GM19468 (cell line): ENCODE measurements around the gene PPP2R2C.

Experiments used
- ATAC-seq: cut with Tn5 transposase; IDR thresholded peaks from one replicate; pipeline ENCODE4 v1.9.1; 2021; ENCODE audit warnings: mild to moderate bottlenecking, moderate library complexity, moderate number of reproducible peaks; ENCODE audit not compliant: unreplicated experiment; ENCODE audit errors: extremely low read depth

The PPP2R2C gene

GRCh38 chr4:6472387-6473263, at the start of gene PPP2R2C:
TSS of gene PPP2R2C (minus strand) at chr4:6472614. CDS start at chr4:6472229, 385 bp downstream.
- ATAC-seq = no peak

DNA sequence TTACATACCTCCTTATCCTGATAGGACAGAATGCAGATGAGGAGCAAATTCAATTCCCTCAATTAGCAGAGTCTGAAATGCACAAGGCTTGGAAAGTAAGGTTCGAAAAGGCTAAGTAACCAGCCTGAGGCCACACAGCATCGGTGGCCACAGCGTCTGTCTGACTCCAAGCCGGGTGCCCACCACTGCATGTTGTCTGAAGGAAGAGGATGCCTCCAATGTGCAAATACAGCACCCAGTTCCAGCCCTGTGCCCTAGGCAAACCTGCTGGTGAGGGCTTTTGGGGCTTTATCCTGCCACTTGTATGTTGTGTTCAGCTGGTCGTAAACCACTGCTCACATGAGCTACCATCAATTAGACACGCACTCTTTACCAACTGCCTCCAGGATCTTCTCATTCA, 48.6 kb upstream of the PPP2R2C start:
- no peak for ATAC-seq

DNA sequence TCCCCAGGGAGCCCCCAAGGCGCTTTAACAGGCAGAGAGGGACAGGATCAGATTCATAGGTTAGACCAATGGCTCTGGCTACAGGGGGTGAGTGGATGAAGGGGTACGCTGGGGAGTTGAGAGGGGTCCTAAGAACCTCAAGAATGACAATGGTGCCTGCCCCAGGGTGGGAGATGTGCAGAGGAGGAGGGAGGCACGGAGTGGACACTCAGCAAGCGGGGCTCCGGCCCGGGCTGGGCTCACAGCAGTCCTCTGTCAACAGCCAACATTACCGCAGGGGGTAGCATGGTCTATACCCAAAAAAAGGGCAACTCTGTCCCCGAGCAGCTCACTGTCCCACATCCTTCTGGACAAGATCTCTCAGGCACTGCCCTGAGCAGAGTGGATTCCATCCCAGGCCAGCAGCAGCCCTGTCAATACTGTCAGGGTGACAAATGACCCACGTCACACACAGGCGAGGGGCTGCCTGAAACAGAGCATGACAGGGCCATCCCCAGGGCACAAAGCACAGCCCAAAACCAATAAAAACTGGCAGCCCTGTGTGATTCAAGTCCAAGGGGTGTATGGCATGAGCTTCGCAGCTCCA, 47.7 kb upstream of the PPP2R2C start:
- no peak for ATAC-seq

DNA sequence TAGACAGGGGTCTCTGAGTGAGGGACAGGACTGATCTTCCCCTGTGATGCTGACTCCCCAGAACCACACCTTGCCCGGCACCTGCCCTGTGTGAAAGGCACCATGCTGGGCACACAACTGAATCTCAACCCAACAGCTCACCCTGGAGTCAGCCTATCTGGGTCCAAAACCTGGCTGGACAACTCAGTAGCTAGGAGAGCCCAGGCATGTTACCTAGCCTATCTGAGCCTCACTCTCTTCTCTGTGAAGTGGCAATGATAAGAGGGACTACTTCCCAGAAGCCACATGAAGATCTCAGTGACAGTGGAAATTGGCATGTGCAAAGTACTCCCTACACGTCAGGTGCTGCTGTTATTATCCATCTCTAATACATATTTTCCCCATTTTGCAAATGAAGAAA, 44.8 kb upstream of the PPP2R2C start:
- no peak for ATAC-seq

GRCh38 chr4:6516762-6517161, 44.3 kb upstream of the PPP2R2C start:
- ATAC-seq = no peak

GRCh38 chr4:6516281-6516680, 43.9 kb upstream of the PPP2R2C start:
- no peak for ATAC-seq

GRCh38 chr4:6513678-6514077, 41.3 kb upstream of the PPP2R2C start:
- ATAC-seq = no peak

DNA sequence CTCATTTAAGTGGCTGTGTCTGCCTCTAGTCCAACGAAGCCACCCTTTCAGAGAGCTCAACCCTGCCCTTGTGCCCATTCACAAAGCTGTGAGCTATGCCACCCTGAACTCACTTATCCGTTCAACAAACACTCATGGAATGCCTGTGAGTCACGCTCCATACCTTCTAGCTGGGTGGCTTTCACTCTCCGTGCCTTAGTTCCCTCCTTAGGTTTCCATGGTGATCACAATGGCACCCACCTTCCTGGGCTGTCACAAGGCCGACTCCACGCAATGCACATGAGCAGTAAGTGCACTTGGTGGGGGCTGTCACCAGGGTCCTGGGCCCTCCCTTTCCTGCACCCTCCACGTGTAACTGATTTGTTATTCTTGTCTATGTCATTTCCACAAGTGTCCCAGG, 37.2 kb upstream of the PPP2R2C start:
- ATAC-seq = no peak

GRCh38 chr4:6507345-6507744, 34.9 kb upstream of the PPP2R2C start:
- ATAC-seq = no peak

DNA sequence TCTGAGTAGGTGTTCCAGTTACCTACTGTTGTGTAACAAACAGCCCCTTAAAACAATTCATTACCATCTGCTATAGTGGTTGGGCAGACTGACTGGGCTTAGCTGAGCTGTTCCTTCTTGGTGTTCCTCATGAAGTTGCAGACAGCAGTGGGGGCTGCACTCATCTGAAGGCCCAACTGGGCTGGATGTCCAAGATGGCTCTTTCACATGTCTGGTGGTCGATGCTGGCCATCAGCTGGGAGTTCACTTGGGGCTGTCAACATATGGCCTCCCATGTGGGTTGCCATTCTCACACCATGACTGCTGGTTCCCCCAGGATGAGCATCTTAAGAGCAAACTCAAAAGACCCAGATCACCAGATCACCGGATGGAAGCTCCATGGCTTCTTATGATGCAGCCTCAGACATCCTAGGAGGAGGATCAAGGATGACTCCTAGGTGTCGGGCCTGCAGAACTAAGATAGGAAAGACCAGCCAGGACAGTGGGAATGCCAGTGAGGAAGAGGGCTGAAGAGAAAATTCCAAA, 34.3 kb upstream of the PPP2R2C start:
- ATAC-seq = no peak

DNA sequence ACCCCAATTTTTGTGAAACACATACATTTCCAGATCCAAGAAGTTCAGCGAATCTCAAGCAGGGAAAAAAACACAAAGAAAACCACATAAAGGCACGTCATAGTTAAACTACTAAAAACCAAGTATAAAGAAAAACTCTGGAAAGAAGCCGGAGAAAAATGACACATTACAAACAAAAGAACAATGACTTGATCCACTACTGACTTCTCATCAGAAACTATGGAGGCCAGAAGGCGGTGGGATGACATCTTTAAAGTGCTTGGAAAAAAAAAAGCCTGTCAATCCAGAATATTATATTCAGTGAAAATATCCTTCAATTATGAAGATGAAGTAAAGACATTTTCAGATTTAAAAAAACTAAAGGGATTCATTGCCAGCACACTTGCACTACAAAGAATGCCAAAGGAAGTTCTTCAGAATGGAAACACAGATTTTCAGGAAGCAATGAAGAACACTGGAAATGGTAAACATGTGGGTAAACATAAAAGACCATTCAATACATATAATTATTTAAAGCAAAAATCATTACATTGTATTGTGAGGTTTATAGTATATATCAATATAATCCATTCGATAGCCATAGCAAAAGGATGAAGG, 32.6 kb upstream of the PPP2R2C start:
- ATAC-seq = no peak

DNA sequence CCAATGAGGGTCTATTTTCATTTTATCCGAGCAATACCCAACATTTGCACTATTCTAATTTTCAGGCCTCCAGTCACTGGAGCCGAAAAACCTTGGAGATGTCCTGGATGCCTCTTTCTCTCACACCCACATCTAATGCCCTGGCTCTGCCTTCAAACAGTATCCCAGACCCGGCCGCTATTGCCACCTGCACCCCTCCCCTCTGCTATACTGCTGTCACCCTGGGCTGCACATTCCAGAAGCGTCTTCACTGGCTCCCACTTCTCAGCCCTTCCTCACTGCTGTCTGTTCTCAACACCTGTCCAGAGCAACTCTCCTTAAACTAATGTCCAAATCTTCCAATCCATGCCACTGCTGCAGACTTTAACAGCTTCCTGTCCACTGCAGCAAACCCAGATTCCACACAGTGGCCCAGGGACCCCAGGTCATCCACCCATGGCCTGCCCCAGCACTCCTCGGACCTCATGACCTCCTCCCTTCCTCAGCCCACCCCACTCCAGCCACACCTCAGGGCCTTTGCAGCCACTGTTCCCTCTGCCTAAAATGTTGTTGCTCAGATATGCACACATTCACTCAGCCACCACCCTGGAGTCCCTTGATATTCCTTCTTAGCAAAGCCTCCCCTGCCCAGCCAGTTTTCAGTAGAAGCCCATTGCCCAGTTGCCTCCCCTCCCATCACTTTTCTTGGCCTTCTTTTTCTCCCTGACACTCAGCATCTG, 30.5 kb upstream of the PPP2R2C start:
- no peak for ATAC-seq

GRCh38 chr4:6502147-6502546, 29.7 kb upstream of the PPP2R2C start:
- ATAC-seq = no peak

GRCh38 chr4:6501171-6501570, 28.8 kb upstream of the PPP2R2C start:
- ATAC-seq = no peak

DNA sequence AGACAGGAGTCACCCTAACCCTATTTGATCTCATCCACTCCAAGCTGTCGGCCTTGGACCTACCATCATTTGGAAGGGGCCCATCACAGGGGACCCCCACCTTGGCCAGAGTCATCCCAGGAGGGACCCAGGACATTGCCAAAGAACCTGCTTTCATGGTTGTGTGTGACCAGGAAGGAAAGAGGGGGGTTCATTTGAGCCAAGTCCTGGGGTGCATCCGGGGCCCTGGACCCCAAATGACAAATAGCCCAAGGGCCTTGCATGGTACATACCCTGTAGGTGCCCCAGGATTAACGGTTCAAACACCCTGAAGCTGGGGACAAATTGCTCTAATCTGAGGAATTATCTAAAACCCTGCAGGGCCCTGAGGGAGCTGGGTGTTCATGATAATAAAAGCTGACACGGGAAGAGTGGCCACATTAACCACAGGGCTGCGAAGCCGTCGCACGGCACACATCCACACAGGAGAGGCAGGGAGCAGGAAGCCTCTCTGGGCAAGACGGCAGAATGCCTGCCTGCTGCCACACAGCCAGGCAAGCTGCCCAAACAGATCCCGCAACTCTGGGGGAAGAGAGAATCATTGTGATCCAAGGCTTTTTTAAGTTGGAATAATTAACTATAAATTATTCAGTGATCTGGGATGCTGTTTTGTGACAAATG, 28.2 kb upstream of the PPP2R2C start:
- no peak for ATAC-seq

DNA sequence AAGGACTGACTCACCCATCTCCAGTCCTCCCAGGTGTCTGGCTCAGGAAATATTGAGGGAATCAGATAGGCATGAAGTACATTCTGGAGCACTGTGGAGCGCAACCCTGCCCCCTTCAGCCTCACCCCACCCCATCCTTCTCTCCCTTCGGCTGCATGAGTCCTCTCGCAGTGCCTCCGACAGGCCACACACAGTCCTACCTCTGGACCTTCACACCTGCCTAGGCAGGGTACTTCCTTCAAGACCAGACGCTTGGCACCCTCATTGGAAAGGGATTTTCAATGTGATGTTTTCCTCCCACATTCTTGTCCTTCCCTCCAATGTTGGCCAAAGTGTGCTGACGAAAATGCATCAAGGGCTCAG, 26.8 kb upstream of the PPP2R2C start:
- ATAC-seq = no peak

DNA sequence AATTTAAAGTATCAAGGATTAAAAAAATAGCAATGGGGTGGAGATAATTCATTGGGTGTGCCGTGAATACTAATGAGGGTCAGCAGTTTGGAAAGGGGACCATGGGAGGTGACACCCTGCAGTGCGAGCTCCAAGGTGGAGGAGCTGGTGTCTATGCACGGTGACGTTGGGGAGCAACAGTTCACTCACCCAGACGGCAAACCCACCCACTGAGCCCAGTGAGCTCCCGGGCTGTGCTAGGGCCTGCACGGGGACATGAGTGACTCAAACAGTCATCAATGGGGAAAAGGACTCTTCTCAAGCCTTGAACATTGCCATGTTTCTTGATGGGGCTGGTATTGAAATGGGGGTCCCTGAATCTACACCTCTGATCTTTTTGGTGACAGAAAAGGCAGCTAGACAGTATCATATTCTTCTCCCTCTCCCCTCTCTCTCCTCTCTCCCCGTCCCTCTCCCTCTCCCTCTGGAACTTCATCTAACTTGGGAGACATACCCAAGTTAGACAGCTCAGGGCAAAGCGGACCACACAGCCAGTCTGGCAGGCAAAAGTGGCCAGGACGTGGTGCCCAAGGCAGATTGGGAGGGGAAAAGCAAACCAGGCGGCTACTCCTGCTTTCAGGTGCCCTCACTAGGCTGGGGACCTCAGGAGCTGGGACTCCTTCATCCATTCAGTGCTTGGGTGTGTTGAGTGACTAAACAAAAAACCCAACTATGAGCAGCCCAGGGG, 26.3 kb upstream of the PPP2R2C start:
- ATAC-seq = no peak

DNA sequence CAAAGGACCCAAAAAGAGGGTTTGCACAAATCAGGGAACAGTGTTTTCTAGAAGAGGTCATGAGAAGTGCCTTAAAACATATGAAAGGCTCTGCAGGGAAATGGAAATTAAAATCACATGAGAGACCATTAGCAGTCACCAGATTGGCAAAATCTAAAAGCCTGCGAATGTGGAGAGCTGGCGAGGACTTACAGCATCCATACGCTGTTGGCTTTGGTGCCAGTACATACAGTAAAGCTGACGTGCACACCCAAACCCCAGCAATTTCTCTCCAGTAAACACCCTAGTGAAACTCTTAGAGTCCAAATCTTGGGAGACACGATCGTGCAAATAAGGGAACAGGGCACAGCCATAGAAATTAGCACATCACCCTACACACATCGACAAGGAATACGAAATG, 25.4 kb upstream of the PPP2R2C start:
- ATAC-seq = no peak

GRCh38 chr4:6495736-6496135, 23.3 kb upstream of the PPP2R2C start:
- ATAC-seq = no peak

- no peak for ATAC-seq
Measured at GRCh38 chr4:6495296-6495590, 22.8 kb upstream of the PPP2R2C start.
